Measurements from ENCODE around the gene WFDC8.
A peak's percentile ranks its signal among the peaks of the same experiment; 100 is the strongest.

WFDC8 gene

GRCh38 chr20:45547206-45547770 lies 31.8 kb downstream of the WFDC8 start, which contains the start of gene EPPIN:
EPPIN (minus strand) TSS chr20:45547401; CDS start chr20:45547357, 44 bp downstream.
- DNase-seq (ENCODE audit: low read depth) = no peak

- peak; percentile 41 for DNase-seq (ENCODE audit: low read depth)
Measured at GRCh38 chr20:45545754-45546453, 33.2 kb downstream of the WFDC8 start.

- no peak for DNase-seq (ENCODE audit: low read depth)
Measured at GRCh38 chr20:45545351-45545750, 33.7 kb downstream of the WFDC8 start.

GRCh38 chr20:45539382-45539781 lies 39.7 kb downstream of the WFDC8 start, which contains the start of gene WFDC6:
WFDC6 (minus strand) TSS chr20:45539482; CDS start chr20:45539407, 75 bp downstream.
- DNase-seq (ENCODE audit: low read depth) = no peak

- no peak for DNase-seq (ENCODE audit: low read depth)
Measured at GRCh38 chr20:45538209-45538799, 40.8 kb downstream of the WFDC8 start.

GRCh38 chr20:45527294-45527693 lies 51.8 kb downstream of the WFDC8 start:
- no peak for DNase-seq (ENCODE audit: low read depth)

GRCh38 chr20:45523821-45524220 lies 55.3 kb downstream of the WFDC8 start:
- DNase-seq (ENCODE audit: low read depth) = no peak

- DNase-seq (ENCODE audit: low read depth) = no peak
Measured at GRCh38 chr20:45518282-45518681, 60.8 kb downstream of the WFDC8 start.

- DNase-seq (ENCODE audit: low read depth) = no peak
Measured at GRCh38 chr20:45515147-45515913, 63.8 kb downstream of the WFDC8 start, which contains the start of gene SPINT3. SPINT3 (minus strand) TSS chr20:45515622; CDS start chr20:45515608, 14 bp downstream.

- peak; percentile 13 for DNase-seq (ENCODE audit: low read depth)
Measured at GRCh38 chr20:45510242-45510862, 68.7 kb downstream of the WFDC8 start.

- no peak for DNase-seq (ENCODE audit: low read depth)
Measured at GRCh38 chr20:45509091-45509490, 70.0 kb downstream of the WFDC8 start.

GRCh38 chr20:45508068-45508886 lies 70.8 kb downstream of the WFDC8 start:
- DNase-seq (ENCODE audit: low read depth) = no peak

GRCh38 chr20:45507011-45507820 lies 71.9 kb downstream of the WFDC8 start:
- DNase-seq (ENCODE audit: low read depth) = no peak

GRCh38 chr20:45506398-45506797 lies 72.7 kb downstream of the WFDC8 start:
- no peak for DNase-seq (ENCODE audit: low read depth)

GRCh38 chr20:45503403-45503802 lies 75.7 kb downstream of the WFDC8 start:
- DNase-seq (ENCODE audit: low read depth) = no peak

GRCh38 chr20:45502561-45502960 lies 76.5 kb downstream of the WFDC8 start:
- DNase-seq (ENCODE audit: low read depth) = no peak

All from iris pigment epithelial cell (primary cell).